HCT116 (cell line): ENCODE results near the gene TNPO2. TPM values are rescaled to one million over a fixed set of nuclear protein-coding genes. Genes with fewer than 3 reads are reported as not detected.
A peak's percentile ranks its signal among the peaks of the same experiment; 100 is the strongest.

Experiments used
- ATAC-seq: fragments of 200-7000 bp; cut with Tn5 transposase; 2 replicates; pipeline ENCODE4 v1.9.1; 2020; ENCODE audit warnings: mild to moderate bottlenecking, moderate library complexity
- BruUV-seq: library from RNA; stranded (reverse); fragments of 400-500 nt; replicated peaks from 2 replicates; lab custom pipeline; 2021; lab: Mats Ljungman, UMichigan
- CTCF ChIA-PET: fragments of 300-600 bp; sonication (Branson Sonifier 250); formaldehyde crosslinking; loops from one replicate; lab custom pipeline; 2021; ENCODE audit warnings: antibody characterized with exemption; lab: Charles Lee
- POLR2A ChIA-PET: fragments of 300-600, 350-600 bp; sonication (Branson Sonifier 250); formaldehyde crosslinking; loops from one replicate; lab custom pipeline; 2021; ENCODE audit warnings: antibody characterized with exemption; lab: Charles Lee
- RAD21 ChIA-PET, 2 experiments: fragments of 300-600 bp; sonication (Branson Sonifier 250); formaldehyde crosslinking; loops; one replicate each; lab custom pipeline; 2023; ENCODE audit warnings: low total read pairs in 2 of 2; ENCODE audit not compliant: uncharacterized antibody in 2 of 2, unreplicated experiment in 2 of 2, low non-redundant PET in 1 of 2; lab: Charles Lee
- DNase-seq: peaks from one replicate; pipeline ENCODE4 v3.0.0-alpha.2; 2010; ENCODE audit warnings: low read depth, low spot score
- H2AFZ ChIP-seq: fragments of 200-600 bp; shearing (Covaris generic), sonication (generic); 2 replicates; pipeline ENCODE4 v1.6.1; 2017; ENCODE audit warnings: low read depth, mixed run types, mixed read lengths, antibody characterized with exemption, low read length; ENCODE audit not compliant: poor library complexity, severe bottlenecking
- H3K27ac ChIP-seq: 2 replicates; pipeline ENCODE4 v1.5.1; 2012; ENCODE audit warnings: low read depth, low read length
- H3K27me3 ChIP-seq: fragments of 200-600 bp; sonication (generic); 2 replicates; pipeline ENCODE4 v1.6.1; 2016; ENCODE audit warnings: mixed run types, low read length, mixed read lengths; ENCODE audit not compliant: insufficient read depth
- H3K36me3 ChIP-seq, 2 experiments: fragments of 200-500 bp in 1 of 2; fragments of 200-600 bp in 1 of 2; sonication (Bioruptor generic) in 1 of 2; sonication (generic) in 1 of 2; 2 replicates each; pipeline versions ENCODE4 v1.5.1 to v1.6.1; 2014 to 2016; ENCODE audit warnings: low read length in 2 of 2, inconsistent platforms in 1 of 2, mixed read lengths in 1 of 2, mixed run types in 1 of 2; ENCODE audit not compliant: insufficient read depth in 2 of 2, control insufficient read depth in 1 of 2
- H3K4me1 ChIP-seq, 2 experiments: fragments of 200-600 bp in 1 of 2; sonication (generic) in 1 of 2; 2 replicates each; pipeline versions ENCODE4 v1.5.1 to v1.6.1; 2012 to 2017; ENCODE audit warnings: low read length in 2 of 2, inconsistent platforms in 1 of 2, mild to moderate bottlenecking in 1 of 2, mixed read lengths in 1 of 2, mixed run types in 1 of 2, moderate library complexity in 1 of 2; ENCODE audit not compliant: insufficient read depth in 2 of 2, control insufficient read depth in 1 of 2
- H3K4me2 ChIP-seq: fragments of 200-600 bp; sonication (generic); 2 replicates; pipeline ENCODE4 v1.6.1; 2017; ENCODE audit warnings: mixed run types, low read length, mixed read lengths
- H3K4me3 ChIP-seq, 2 experiments: fragments of 200-600 bp in 1 of 2; sonication (generic) in 1 of 2; replicated peaks in 1 of 2; 2 replicates each; pipeline ENCODE4 v1.5.1; 2011 to 2016; ENCODE audit warnings: low read length in 2 of 2, control low read depth in 1 of 2, low read depth in 1 of 2, mild to moderate bottlenecking in 1 of 2, mixed read lengths in 1 of 2, mixed run types in 1 of 2
- H3K79me2 ChIP-seq: fragments of 200-600 bp; sonication (generic); 2 replicates; pipeline ENCODE4 v1.6.1; 2017; ENCODE audit warnings: mild to moderate bottlenecking, mixed run types, low read length, moderate library complexity, mixed read lengths; ENCODE audit not compliant: insufficient read depth
- H3K9ac ChIP-seq: fragments of 200-600 bp; sonication (generic); 2 replicates; pipeline ENCODE4 v1.6.1; 2016; ENCODE audit warnings: low read length, mixed read lengths
- H3K9me2 ChIP-seq: fragments of 200-600 bp; sonication (generic), shearing (Covaris generic); 2 replicates; pipeline ENCODE4 v1.6.1; 2017; ENCODE audit warnings: mixed run types, mild to moderate bottlenecking, moderate library complexity; ENCODE audit not compliant: insufficient read depth
- H3K9me3 ChIP-seq, 2 experiments: fragments of 200-500 bp in 1 of 2; fragments of 200-600 bp in 1 of 2; sonication (Bioruptor generic) in 1 of 2; sonication (generic) in 1 of 2; 2 replicates each; pipeline ENCODE4 v1.6.1; 2014 to 2017; ENCODE audit warnings: low read length in 2 of 2, mixed read lengths in 2 of 2, inconsistent platforms in 1 of 2, low read depth in 1 of 2, mild to moderate bottlenecking in 1 of 2, mixed run types in 1 of 2, moderate library complexity in 1 of 2; ENCODE audit not compliant: control insufficient read depth in 1 of 2, insufficient read depth in 1 of 2
- H4K20me1 ChIP-seq: fragments of 200-600 bp; sonication (generic), shearing (Covaris generic); 2 replicates; pipeline ENCODE4 v1.6.1; 2017; ENCODE audit warnings: mixed run types, mild to moderate bottlenecking, moderate library complexity; ENCODE audit not compliant: insufficient read depth
- ATF3 ChIP-seq: IDR thresholded peaks from 2 replicates; pipeline ENCODE4 v1.6.1; 2012
- CEBPB ChIP-seq: IDR thresholded peaks from 2 replicates; pipeline ENCODE4 v1.6.1; 2012; ENCODE audit warnings: low read depth
- EGR1 ChIP-seq: IDR thresholded peaks from 2 replicates; pipeline ENCODE4 v1.6.1; 2012; ENCODE audit warnings: low read depth
- JUND ChIP-seq: IDR thresholded peaks from 2 replicates; pipeline ENCODE4 v1.6.1; 2012
- POLR2A ChIP-seq: IDR thresholded peaks from 2 replicates; pipeline ENCODE4 v1.7.0; 2011; ENCODE audit warnings: borderline replicate concordance; ENCODE audit not compliant: insufficient read depth, insufficient read length; ENCODE audit errors: extremely low read depth
- REST ChIP-seq: IDR thresholded peaks from 2 replicates; pipeline ENCODE4 v1.6.1; 2012; ENCODE audit warnings: low read depth
- SIN3A ChIP-seq: IDR thresholded peaks from 2 replicates; pipeline ENCODE4 v1.6.1; 2012; ENCODE audit warnings: low read depth
- SRF ChIP-seq: IDR thresholded peaks from 2 replicates; pipeline ENCODE4 v1.6.1; 2012; ENCODE audit warnings: low read depth
- YY1 ChIP-seq: IDR thresholded peaks from 2 replicates; pipeline ENCODE4 v1.6.1; 2011; ENCODE audit warnings: low read length, low read depth, moderate library complexity, mild to moderate bottlenecking; ENCODE audit not compliant: insufficient replicate concordance; ENCODE audit errors: extremely low read depth
- intact Hi-C: fragments of 100-400 bp; cut with micrococcal nuclease; formaldehyde crosslinking; loops from 2 replicates; pipeline ENCODE4 v1.10.0; 2022
- total RNA-seq: library from RNA; stranded (reverse); gene quantifications from one replicate; pipeline ENCODE4 v1.2.1, GENCODE V29; 2021; ENCODE audit not compliant: unreplicated experiment

Gene TNPO2
- total RNA-seq, 1 experiment from 2014 or later, result 81.8 TPM

DNA sequence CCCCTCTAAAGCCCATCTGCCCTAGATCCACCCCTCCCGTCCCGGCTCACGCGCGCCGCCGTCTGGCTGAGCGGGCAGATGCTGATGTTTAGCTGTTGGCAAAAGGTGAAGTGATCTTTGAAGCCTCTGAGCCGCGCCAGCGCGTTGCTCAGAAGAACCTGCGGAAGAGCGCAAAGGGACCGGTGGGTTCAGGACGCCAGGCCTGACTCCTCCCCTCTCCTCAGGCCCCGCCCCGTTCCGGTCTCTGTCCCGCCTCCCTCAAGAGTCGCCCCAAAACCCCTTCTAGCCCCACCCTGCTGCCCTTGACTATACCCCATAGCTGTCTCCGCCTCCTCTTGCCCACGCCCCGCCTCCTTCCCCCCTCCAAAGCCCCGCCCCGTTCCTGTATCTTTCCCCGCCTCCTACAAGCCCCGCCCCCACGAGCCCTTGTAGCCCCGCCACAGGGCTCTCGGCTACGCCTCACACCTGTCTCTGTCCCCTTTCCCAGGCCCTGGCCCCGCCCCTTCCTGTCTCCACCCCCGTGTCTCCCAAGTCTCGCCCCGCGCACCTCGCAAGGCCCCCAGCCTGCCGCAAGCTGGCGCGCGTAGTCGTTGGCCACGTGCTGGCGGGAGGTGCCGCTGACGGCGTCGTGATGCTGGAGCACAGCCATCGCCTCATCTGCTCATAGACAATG, 66.7 kb downstream of the TNPO2 start:
- ChIA-PET RAD21 (interaction anchor here in 1 of 2 experiments (0.7 kb wide), 1 partner anchor 15 kb away, joined by 7 read pairs; no protein-coding TSS in a partner anchor), CTCF (no interaction called here), POLR2A (no interaction called here)
- no peaks in the 10 kb centered on the region for H3K4me1 ChIP-seq
- H3K4me3 ChIP-seq, result no peak overlapping the region
- no TSS peak for BruUV-seq
- intact Hi-C loops, result no loop called here
- H2AFZ ChIP-seq, result no peak overlapping the region
- H3K9me3 ChIP-seq, result no peaks in the 10 kb centered on the region
- no peak for DNase-seq
- no peaks in the 10 kb centered on the region for H3K9me2 ChIP-seq
- no peak overlapping the region for H3K9ac ChIP-seq
- no peak overlapping the region for H3K4me2 ChIP-seq
- ATAC-seq, result peak; percentile 80
- H3K79me2 ChIP-seq, result no peaks in the 10 kb centered on the region
- H4K20me1 ChIP-seq, result no peaks in the 10 kb centered on the region
- H3K27ac ChIP-seq, result no peak overlapping the region
- TF ChIP-seq SRF (no peak), CEBPB (no peak), SIN3A (no peak), ATF3 (no peak)
- H3K36me3 ChIP-seq, result peaks cover 0 to 10% of the 10 kb centered on the region in 2 experiments; a peak in 2 of 4 replicates
- H3K27me3 ChIP-seq, result no peaks in the 10 kb centered on the region

DNA sequence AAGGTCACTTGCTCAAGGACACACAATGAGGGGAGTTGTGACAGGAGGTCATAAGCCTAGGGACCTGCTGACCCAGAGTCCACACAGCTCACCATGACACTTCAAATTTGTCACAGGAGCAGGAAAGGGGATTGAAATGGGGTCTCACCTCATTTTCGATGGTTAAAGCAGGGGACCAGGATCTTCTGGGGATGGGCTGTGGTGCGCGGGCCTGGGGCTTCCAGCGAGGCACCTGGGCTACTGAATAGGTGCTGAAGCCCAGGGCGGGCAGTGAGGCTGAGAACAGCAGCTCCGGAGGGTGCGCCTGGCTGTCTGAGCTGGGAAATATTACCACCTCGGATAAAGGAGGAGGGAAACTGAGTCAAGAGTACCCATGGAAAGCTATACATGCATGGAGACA, 68.2 kb downstream of the TNPO2 start:
- Histone ChIP-seq H4K20me1 (no peaks in the 10 kb centered on the region), H3K27me3 (no peaks in the 10 kb centered on the region), H3K4me3 (no peak overlapping the region), H3K4me2 (no peak overlapping the region), H3K36me3 (peaks cover 0 to 5% of the 10 kb centered on the region in 2 experiments; a peak in 2 of 4 replicates), H3K9ac (no peak overlapping the region), H3K9me2 (no peaks in the 10 kb centered on the region), H3K9me3 (no peaks in the 10 kb centered on the region), H2AFZ (no peak overlapping the region), H3K4me1 (no peaks in the 10 kb centered on the region), H3K27ac (no peak overlapping the region), H3K79me2 (no peaks in the 10 kb centered on the region)
- RAD21 ChIA-PET, result no interaction called here
- ATAC-seq (no peak), DNase-seq (no peak)
- intact Hi-C loops, result no loop called here
- TF ChIP-seq EGR1, result no peak
- TF ChIP-seq JUND, result no peak
- no peak for TF ChIP-seq YY1
- no peak for TF ChIP-seq POLR2A
- no peak for TF ChIP-seq CEBPB
- no peak for TF ChIP-seq REST
- CTCF ChIA-PET, result interaction anchor here (1.1 kb wide), 1 partner anchor 17 kb away, joined by 3 read pairs; no protein-coding TSS in a partner anchor
- POLR2A ChIA-PET, result no interaction called here
- BruUV-seq, result no TSS peak
